D721Med (cell line): ENCODE measurements around the gene MYH11.

ENCODE experiments used
- DNase-seq: peaks from one replicate; pipeline ENCODE4 v3.0.0; 2011; ENCODE audit warnings: low spot score; ENCODE audit not compliant: insufficient read length
- FAIRE-seq: peaks from 2 replicates; lab custom pipeline; 2011; peaks lifted over from hg19 to GRCh38; lab: Jason Lieb, UNC
- CTCF ChIP-seq: IDR thresholded peaks from 2 replicates; pipeline ENCODE4 v1.5.1; 2012; ENCODE audit warnings: mild to moderate bottlenecking, control low read depth; ENCODE audit not compliant: insufficient read depth; ENCODE audit errors: missing control alignments

MYH11 gene

GRCh38 chr16:15864939-15865338 lies 8.1 kb upstream of the MYH11 start:
- no peak for DNase-seq
- no peak for FAIRE-seq
- TF ChIP-seq CTCF: no peak

GRCh38 chr16:15861996-15862395 lies 5.2 kb upstream of the MYH11 start:
- TF ChIP-seq CTCF: no peak
- FAIRE-seq (no peak), DNase-seq (no peak)

- no peak for TF ChIP-seq CTCF
- FAIRE-seq (no peak), DNase-seq (no peak)
Observed at GRCh38 chr16:15858921-15859668, 2.3 kb upstream of the MYH11 start.

GRCh38 chr16:15857724-15858560 lies 1.1 kb upstream of the MYH11 start:
- no peak for FAIRE-seq
- TF ChIP-seq CTCF: no peak
- no peak for DNase-seq

GRCh38 chr16:15856182-15856581 lies 646 bp downstream of the MYH11 start:
- TF ChIP-seq CTCF: no peak
- no peak for FAIRE-seq
- no peak for DNase-seq

GRCh38 chr16:15855704-15856003 lies 1.2 kb downstream of the MYH11 start:
- TF ChIP-seq CTCF: no peak
- no peak for DNase-seq
- no peak for FAIRE-seq
